Retina (tissue), 1 donor: Measurements from ENCODE around the gene SEPTIN10.
A peak's percentile ranks its signal among the peaks of the same experiment; 100 is the strongest.
"Not testable (repeated sequence)": the region's sequence is repeated elsewhere in the genome, so short reads cannot be mapped to it uniquely, and the experiment has no call there.

Source experiments
- DNase-seq: peaks from one replicate; pipeline ENCODE4 v3.0.0-alpha.2; 2016

SEPTIN10 gene

DNA sequence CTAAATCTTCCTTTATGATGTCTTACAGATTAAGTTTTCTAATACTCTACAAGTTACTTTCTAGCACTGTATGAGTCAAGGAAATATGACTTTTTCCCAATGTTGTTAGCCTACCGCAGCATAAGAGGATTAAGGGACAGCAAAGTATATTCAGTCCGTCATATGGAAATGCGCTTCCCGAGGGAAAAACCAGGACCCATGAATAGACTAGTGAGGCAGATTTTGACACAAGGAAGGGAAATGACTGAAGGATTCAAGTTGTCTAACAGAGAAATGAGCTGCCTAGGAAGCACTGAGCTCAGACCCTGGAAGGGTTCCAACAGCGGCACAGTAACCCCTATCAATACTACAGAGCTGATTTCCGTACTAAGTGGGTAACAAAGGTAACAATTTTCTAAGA, 12.0 kb downstream of the SEPTIN10 start:
- DNase-seq: no peak

DNA sequence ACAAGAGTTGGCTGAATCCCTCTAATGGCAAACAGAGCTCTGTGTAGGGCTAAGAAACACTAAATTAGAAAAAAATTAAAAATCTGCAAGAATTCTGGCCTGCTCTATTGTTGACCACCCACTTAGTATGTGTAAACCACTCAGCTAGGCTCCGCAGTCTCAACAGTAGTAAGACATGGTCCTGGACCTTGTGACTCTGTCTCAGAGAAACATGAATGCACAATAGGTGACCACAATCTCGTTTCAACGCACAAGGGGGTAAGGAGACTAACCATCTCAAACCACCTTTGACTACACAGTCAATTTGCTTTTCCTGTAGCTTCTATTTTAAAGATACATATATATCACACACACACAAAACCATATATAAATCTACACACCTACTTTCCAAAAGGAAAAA, 16.5 kb downstream of the SEPTIN10 start:
- no peak for DNase-seq

DNA sequence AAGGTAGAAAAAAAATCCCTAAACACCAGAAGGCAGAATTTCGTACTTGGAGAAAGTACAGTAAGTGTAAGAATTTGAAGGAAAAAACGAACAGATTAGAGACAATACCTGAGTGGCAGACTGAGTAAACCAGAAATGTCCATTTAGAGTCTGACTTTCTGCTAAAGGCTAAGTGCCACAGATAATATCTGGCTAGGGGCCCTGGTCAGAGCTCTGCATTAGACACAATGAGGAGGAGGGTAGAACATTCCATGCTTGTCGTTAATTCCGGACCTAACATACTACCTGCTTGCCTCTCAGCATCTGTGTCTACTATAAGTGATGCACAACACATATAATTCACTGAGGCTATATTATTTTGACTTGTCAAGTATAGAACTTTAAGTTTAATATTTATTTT, 18.1 kb downstream of the SEPTIN10 start:
- no peak for DNase-seq

DNA sequence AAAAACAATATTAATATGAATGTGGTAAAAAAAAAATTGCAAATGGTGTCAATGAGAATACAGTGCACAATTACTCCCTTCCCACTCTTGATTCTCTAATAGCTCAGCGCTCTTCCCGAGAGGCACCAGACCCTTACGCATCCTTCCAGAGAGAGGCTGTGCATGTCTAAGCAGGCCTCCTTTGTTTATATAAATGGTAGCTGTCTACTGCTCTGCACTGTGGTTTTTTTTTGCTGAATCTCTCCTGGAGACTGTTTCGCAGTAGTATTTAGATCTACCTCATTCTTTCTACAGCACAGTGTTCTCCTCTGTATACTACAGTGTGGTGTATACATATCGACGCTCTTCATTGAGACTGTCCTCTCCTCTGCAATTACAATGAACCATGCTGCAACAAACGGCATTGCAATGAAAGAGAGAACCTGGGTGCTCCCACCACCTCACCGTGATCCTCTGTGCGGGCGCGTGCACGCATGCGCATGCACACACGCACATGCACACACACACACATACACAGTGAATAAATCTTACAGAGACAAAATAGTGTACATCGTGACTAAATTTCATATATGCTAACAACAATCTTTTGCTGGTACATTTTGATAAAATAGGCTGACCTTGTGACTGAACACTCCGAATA, 19.4 kb downstream of the SEPTIN10 start:
- no peak for DNase-seq

DNA sequence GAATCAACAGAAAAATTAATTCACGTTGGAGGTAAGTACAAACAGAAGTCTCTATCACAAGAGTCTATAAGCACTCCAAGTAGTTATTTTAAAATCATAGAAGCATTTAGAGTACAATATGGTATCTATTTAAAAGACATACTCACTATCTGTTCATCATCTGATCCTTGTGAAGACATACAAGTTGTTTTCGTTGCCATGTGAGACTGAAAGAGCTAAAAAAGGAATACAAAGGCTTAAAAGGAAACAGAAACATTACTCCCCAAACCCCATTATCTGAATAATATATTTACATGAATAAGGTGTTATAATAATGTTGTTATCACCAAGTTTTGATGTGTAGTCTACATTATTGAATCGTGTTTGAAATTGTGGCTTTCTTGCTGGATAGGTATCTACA, 20.9 kb downstream of the SEPTIN10 start:
- no peak for DNase-seq

DNA sequence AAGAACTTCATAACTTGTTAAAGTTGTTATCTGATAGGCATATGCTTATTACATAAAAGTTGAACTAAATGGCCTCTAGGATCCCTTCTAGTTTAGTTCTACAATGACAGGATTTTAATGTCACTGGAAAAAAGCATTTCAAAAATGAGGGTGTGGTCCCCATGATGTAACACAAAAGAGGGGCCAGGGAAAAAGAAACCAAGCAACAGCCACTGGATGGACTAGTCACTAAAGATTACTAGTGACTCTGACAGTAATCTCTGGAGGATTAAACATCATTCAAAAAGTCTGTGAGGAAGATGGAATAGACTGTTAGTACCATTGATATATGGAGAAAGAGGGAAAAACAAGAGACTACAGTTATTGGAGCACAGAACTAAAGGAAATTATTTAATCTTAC, 22.6 kb downstream of the SEPTIN10 start:
- no peak for DNase-seq

DNA sequence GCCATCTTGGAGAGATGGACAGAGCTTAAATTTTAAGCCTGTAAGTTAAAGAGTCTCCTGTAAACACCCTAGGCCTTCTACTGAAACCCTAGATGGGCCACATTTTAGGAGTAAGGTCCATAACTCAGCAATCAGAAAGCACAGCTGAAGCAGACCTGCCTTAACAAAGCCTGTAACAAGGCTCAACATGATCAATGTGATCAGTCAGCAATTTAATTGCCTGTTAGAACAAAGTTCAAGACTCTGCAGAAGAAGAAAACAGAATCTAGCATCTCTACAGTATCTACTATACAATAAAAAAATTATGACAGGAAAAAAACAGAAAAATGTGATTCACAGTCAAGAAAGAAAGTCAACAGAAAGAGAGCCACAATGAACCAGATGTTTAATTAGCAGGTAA, 27.1 kb downstream of the SEPTIN10 start:
- DNase-seq: no peak

DNA sequence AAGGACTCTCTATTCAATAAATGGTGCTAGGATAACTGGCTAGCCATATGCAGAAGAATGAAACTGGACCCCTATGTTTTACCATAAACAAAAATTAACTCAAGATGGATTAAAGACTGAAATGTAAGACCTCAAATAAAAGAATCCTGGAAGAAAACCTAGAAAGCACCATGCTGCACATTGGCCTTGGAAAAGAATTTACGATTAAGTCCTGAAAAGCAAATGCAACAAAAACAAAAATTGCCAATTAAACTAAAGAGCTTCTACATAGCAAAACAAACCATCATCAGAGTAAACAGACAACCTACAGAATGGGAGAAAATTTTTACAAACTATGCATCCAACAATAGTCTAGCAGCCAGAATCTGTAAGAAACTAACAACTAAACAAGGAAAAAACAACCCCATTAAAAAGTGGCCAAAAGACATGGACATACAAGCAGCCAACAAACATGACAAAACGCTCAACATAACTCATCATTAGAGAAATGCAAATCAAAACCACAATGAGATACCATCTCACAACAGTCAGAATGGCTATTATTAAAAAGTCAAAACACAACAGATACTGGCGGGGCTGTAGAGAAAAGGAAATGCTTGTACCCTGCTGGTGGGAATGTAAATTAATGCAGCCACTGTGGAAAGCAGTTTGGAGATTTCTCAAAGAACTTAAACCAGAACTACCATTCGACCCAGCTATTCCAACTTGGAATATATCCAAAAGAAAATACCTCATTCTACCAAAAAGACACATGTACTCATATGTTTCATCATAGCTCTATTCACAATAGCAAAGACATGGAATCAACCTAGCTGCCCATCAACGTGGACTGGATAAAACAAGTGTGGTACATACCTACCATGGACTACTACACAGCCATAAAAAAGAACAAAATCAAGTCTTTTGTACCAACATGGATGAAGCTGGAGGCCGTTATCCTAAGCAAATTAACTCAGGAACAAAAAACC, 30.6 kb downstream of the SEPTIN10 start:
- no peak for DNase-seq

DNA sequence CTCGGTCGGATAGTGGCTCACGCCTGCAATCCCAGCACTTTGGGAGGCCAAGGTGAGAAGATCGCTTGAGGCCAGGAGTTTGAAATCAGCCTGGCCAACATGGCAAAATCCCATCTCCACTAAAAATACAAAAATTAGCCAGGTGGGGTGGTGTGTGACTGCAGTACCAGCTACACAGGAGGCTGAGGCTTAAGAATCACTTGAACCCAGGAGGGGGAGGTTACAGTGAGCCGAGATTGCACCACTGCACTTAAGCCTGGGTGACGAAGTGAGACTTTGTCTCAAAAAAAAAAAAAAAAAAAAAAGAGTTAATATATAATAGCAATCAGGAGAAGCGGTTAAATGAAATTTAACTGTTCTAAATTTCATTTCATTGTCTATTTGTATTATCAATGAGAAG, 36.1 kb downstream of the SEPTIN10 start:
- DNase-seq: not testable (repeated sequence)

DNA sequence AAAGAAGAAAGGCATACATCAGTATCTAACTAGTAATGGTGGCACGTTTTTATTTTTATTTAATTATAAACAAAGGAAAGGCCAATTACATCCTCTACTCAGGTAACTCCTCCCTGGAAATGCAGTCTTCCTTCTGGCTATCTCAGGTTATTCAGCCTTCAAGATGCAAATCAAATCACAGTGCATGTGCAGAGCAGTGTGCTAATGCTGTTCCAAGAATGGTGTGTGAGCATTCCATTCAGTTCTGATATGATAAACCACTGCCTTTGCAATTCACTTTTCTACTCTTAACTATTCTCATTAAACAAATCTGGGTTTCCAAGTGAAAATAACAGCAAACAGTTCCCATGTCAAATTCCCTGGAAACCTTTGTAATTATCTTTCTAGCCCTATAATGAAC, 38.4 kb downstream of the SEPTIN10 start:
- DNase-seq: no peak

DNA sequence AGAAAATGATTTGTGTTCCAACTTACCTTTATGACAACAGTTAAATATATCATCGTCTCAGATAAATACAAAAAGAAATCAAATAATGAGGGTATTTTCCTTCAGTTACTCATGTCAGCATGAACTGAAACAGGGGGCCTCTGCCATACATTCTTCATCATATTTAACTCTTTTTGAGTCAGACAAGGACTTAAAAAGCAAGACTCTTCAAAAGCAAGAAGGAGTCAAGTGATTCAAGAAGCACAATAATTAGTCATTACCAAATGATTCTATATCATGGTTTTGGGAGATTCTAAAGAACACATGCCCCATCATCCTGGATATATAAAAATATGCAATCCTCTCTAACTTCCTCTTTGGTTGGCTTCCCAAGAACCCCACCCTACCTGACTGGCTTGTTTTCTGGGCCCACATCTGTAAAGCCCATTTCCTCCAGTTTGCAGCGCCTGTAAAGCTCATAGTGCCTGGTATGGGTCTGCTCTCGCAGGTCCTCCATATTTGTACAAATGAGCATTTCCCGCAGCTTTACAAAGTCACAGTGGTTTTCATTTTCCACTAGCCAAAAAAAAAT, 49.7 kb downstream of the SEPTIN10 start:
- no peak for DNase-seq

DNA sequence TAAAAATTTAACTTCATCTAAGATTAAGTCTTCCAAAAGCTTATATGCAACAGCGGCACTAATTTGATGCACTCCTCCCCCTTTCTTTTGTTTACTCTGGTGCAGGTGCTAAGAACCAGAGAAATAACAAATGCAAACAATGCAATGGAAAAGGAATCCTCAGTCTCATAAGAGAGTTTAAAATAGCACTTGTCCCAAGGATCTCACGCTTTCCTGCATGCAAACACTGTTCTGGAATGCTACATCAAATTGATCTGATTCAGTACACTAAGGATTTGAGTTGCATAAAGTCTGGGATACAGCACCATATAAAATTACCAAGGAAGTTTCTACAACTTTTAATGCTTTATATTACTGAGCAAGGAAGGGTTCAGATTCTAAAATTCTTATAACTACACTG, 50.5 kb downstream of the SEPTIN10 start:
- DNase-seq: no peak

DNA sequence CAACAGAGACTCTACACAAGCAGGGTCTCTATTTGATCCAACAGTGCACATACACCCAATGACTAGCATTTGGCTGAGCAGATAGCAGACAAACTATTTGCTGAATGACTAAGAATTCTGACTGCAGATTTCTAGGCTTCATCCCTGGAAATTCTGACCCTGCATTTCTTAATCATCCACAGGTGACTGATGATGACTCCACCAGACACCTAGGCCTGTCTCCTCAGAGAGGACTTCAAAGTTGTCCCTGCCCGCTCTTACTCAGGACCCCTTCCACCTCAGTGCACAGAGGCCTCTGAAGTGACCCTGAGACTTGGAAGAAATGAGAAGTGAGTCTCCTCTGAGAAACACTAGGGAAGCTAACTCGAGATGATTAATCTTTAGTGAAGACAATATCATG, 51.3 kb downstream of the SEPTIN10 start:
- no peak for DNase-seq

DNA sequence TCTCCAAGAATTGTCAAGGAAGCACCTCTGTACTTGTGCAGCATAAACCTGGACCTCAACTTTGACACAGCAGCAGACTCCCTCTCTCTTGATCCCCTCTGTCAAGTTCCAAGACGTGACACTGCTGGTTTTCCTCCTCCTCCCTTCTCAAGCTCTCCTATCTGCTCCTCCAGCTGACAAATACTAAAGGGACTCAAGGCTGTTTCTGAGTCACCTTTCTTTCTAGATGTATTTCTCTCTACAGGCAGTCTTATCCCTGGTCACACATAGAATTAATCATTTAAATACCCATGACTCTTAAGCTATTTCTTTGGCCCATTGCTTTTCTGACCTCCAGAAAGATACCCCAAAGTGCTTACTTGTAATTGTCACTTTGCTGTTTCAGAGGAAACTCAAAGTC, 53.5 kb downstream of the SEPTIN10 start:
- DNase-seq: no peak

DNA sequence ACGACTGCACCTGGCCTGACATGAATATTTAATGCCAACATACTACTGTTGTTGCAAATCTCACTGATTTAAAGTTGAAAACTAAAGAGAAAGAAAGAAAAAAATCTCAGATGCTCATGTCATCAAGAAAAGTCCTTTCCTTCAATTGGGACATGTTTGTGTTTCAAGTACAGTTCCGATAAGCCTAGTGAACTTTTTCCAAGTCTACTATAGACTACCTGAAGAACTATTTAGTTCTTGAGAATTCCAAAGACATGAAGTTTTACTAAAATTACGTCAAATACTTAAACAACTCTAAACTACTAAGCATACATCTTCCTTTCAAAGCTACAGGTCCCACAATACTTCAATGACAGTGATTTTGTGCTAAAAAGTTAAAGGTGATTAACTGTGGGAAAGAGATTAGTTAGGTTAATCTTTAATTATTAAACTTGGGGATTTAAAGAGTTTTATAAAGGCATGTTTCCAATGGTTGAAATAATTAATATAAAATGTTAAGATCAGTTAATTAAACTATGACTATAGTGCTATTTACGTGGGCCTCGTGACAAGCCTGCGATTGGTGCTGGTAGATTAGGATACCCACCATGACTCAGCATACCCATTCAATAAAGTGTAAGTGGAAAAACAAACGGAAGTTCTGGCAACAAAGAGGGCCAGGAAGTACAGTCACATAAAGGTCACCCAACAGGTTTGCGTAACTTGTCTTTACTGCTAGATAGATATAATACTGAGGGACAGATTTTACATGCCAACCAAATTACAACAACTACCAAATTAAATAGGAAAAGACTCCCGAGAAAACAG, 55.5 kb downstream of the SEPTIN10 start:
- no peak for DNase-seq

DNA sequence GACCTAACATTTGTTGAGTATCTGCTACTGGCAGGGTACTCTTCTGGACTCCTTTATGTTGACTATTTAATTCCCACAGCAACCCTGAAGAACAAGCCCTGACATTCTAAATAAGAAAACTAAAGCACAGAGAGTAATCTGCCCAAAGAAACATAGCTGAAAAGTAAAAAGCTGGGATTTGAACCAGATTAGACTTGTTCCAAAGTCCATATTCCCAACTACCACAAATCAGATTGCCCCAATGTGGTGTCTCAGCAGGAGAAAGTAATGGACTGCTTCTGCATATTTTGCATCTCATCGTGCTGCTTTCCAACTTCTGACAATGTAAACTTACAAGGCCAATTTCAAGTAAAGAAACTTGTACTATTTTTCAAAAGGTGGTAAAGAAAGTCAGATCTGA, 56.5 kb downstream of the SEPTIN10 start:
- no peak for DNase-seq

DNA sequence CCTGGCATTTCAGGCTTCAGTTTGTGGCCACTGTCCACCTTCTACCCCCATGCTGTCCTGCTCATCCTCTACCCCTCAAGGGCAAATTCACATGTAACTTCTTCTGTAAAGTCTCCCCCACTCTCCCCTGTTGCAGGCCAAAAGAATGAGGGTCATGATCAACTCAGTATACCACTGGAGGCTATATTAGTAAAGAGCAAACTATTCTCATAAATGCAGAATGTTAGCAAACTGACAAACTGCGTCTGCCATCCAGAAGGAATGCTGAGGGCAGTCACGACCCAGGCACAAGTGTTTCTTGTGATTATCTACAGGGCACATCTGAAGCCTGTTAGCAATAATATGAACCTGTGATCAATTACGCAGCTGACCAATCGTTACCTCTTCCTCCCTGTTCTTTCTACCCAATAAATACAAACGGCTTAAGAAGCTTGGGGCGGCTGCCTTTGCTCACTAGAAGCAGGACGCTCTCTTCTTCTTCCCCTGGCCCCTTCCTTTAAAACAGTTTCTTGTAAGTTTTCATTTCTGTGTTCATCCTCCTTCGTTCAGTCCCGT, 58.3 kb downstream of the SEPTIN10 start:
- no peak for DNase-seq

DNA sequence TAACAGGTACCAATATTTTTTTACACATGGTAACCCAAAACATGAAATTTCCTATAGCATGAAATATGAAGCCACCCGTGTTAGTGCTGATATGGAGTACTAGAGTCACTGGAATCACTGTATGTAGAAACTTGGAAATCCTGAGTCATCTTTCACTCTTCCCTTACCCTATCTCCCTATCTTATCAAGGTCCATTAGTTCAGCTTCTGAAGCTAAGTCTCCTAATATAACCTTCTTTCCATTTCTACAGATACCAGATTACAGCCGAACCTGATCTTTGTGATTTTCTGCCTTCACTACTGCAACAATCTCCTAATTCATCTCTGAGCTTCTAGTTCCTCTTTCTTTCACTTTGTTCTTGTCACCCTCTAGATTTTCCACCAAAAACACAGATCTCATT, 59.0 kb downstream of the SEPTIN10 start:
- DNase-seq: no peak

DNA sequence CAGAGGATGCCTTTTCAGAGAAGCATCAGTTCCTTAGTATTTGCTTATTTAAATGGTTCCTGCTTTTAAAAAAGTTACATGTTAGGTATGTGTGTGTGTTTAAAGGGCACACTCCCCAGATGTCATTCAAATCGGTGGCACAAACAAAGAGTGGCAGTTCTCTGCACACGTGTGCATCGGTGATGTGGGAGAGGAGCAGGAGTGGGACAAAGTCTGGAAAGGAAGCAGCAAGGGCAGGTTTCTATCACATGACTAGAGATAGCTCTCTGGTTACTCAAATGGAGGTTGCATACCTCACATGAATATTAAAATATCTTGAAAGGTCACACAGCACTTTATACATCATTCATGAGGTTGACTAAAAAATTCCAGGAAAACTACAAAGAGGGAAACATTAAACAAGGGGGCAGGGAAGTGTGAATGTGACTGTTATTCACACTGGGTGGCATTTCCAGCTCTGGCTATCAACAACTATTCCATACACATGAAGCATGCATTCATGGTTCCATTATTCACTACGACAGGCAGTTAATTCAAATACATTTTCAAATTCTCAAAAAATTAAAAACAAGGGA, 64.7 kb downstream of the SEPTIN10 start:
- DNase-seq: no peak

DNA sequence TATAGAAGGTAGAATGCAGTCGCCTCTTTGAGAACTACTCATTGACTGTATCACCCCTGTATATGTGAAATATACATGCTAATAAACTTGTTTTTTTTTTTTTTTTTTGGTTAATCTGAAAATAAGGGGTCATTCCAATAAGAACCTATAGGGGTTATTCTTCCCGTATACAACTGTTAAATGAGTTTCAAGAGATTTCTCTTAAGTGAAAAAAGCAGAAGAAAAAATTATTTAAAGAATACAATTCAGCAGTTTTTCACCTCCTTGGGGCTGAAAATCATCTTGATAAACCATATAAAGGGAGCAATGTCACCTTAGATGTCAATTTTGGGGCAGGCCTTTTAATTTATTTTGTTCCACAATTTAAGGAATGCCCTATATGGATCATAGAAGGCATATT, 66.5 kb downstream of the SEPTIN10 start:
- DNase-seq: no peak

DNA sequence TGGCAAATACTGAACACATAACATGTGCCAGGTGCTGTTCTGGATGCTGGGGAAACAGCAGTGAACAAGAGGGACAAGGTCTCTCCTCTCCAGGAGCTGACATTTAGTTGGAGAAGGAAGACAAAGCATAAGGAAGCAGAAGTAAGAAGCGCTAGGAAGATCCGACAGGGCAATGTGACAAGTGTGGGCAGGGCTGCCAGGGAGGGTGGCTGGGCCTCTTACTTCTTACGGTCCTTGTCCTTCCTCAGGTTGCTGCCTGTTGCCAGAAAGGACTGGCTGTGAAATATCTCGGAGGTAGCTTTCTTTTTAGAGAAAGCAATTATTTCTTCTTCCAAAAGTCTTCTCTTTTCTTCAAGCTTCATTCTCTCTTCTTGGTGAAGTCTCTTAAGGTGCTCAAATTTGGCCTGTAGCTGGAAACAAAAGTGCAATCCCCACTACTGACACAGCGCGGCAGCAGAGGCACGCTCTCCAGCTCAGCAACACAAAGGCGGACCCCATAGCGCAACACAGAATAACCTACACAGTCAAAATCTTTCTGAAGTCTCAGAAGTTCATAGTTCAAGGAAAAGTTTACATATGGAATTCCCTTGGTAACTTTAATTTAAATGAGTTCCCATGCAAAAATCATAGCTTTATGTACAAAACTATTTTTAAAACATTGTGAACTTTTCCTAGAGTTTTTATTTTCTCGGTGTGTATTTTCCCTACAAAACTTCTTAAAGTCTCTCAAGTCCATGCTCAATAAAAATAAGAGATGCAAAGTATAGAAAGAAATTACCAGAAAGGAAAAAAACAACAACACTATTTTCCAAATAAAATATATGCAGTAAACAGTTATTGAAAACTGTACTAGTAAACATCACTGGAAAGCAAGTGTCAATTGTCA, 67.7 kb downstream of the SEPTIN10 start:
- DNase-seq: peak; percentile 85
